ENCODE measurements around the gene RBPMS2.

The RBPMS2 gene

DNA sequence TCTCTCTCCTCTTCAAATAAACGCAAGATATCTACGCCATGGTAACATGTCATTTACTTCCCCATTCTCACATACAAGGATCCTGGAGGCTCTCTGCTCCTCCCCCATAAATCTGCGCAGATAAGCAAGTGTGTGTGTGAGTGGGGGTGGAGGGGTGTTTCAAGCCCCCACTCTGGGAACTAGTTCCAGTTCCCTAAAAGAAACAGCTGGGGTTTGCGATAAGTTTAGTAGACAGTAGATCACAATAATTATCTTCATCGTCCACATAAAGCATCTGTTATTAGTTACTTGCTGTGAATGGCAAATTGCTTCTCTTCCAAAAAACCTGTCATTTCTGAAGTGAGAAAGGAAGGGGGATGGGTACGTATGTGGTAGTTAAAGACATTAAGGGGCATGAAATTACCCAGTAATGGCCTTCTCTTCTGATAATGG is 79.8 kb downstream of the RBPMS2 start:
- DNase-seq (ENCODE audit: low read depth in 2 of 3, low spot score in 1 of 3) = no peak

DNA sequence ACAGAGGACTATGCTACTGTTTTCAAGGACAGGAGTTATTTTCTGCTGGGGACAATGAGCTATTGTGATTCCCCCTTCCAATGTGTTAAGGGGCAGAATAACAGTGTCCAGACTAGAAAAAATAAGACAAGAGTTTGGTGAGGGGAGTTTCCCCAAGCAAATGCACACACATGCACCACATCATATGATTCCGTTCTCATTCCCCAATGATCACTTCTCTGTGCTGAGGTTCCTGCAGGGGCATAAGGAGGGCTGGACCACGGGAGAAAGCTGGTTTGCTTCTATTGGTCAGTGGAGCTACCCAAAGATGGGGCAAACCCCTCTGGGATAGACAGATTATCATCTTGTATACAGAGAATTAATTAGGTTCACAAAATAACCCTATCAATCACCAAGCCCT is 80.6 kb downstream of the RBPMS2 start:
- no peak for DNase-seq (ENCODE audit: low read depth in 2 of 3, low spot score in 1 of 3)

DNA sequence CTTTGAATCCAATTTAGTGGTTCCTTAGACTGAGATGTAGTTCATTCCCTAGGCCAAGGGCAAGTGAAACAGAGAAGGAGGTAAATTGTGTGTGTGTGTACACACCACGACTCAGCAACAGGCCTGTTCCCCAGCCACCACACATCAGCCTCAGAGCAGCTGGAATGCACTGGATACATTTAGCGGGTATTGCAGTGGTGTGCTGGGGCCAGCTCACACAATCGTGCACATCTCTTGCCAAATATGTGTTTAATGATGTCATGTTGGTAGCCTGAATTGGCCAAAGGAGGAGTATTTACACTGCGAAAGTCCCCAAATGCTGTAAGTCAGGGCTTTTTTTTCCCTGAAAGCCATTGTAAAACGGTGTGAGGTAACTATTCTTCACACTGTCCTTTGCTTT is 82.3 kb downstream of the RBPMS2 start:
- no peak for DNase-seq (ENCODE audit: low read depth in 2 of 3, low spot score in 1 of 3)

DNA sequence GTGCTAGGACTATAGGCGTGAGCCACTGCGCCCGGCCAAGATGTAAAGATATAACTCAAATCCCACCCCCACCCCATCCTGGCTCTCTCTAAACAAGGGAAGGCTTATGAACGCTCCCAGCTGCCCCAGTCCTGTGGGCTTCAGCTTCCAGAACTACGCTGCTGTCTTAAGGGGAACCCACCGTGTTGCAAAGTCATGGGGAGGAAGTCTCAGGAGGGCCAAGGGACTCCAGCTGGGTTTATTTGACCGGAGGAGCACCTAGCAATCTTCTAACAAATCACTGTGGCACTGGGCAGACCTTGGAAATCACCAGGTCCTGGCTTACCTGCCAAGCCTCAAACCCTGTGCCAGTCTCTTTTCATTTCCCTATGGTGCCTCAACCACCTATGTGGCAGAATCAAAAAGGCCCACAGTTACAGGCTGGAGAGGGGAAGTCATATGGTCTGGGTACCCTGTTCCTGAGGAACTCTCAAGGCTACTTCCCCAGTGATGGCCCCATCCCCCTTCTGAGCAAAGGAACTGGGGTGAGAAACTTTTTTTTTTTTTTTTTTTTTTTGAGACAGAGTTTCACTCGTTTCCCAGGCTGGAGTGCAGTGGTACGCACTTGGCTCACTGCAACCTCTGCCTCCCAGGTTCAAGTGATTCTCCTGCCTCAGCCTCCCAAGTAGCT is 83.4 kb downstream of the RBPMS2 start:
- DNase-seq (ENCODE audit: low read depth in 2 of 3, low spot score in 1 of 3) = no peak

DNA sequence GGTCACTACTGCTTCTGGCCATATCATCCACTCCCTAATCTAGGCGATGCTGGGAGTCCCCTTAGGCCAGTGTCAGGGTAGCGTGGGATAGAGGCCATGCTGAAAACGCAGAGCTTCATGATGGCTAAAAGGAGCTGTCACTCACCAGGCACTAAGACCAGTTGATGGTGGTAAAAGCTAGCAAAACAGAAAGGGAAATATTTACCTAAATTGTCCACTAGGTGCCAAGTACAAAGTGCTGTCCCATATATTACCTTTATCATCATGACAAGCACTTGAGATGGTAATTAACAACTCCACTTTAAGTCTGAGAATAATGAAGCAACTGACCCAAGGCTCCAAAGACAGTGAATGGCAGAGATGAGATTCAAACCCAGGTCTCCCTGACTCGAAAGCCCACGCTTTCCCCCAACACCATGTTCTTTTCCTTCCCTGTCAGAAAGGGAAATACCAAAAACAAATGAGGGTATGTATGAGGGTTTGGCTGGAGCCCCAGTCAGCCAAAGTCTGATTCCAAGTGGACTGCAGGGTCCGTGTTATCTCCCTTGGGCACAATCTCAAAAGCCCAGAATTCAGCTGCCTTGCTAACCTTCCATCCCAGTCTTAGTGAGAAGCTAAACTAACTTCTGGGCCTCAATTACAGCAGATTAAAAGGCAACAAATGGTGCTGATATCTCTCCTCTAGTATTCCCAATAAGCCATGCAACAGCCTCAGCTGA is 84.7 kb downstream of the RBPMS2 start:
- DNase-seq (ENCODE audit: low read depth in 2 of 3, low spot score in 1 of 3) = no peak

DNA sequence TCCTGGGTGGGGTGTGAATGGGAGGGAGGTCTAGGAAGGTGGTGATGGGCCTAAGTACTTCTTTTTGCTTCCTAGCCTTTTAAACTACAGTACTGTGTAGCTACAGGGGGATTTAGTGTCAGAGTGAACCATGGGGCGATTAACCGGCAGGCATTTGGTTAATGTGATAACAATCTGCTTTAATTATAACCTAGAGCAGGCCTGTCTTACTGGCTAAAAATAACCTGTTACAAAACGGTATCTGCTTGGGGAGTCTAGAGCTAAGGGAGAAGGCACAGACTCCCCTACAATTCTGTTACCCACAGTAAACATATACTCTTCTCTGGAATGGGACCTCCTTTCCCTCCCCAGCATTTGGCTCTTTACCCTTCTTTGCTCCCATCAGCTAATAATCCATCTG is 85.4 kb downstream of the RBPMS2 start:
- DNase-seq (ENCODE audit: low read depth in 2 of 3, low spot score in 1 of 3) = no peak
